Islet precursor cell (in vitro differentiated cells): ENCODE data around the gene VPS13C.

ENCODE experiments used
- DNase-seq: peaks from one replicate; pipeline ENCODE4 v3.0.0-alpha.2; 2018

The VPS13C gene

DNA sequence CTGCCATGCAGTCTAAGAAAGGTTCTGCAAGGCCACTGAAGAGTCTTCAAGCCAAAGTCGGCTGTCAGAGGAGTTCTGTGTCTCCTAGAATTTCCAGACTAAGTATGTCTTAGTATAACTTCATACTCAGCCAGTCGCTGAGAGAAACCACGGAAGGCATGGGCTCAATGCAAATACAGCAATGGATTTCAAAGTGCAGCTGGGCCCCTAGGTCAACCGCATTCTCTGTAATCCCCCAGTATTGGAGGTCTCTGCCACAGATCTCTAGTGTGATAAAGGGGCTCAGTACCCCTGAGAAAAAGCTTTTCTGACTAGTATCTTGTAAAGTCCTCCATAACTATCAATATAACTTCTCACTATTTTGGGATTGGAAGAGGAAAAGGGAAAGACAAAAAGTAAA, 208.3 kb downstream of the VPS13C start:
- no peak for DNase-seq

DNA sequence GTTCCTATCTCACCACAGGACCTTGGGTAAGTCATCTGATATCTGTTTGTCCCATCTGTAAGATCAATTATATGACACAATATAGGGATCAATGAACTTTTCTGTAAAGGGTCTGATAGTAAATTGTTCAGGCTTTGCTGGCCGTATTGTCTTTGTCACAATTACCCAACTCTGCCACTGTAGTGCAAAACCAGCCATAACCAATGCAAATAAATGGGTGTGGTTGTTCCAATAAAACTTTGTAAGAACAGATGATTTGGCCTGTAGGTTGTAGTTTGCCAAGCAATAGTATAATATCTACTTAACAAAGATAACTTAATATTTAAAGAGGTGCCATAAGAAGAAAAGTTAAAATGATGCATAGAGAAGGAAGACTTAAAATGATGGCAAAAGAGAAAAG, 210.8 kb downstream of the VPS13C start:
- DNase-seq: no peak

DNA sequence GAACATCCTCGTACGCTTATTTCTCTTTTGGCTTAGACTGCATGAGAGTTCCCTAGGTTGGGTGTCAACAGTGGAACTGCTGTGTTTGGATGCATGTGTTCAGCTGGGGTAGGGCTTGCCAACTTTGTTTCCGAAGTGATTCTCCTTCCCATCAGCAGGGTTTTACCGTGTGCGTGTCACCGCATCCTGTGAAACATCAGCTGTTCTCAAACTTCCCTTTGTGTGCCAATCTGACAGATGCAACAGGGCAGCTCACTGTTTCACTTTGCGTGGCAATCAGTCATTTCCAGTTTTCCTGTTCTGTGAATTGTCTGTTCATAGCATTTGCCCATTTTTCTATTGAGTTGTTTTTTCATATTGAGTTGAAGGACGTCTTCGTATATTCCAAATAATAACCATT, 218.8 kb downstream of the VPS13C start:
- no peak for DNase-seq

DNA sequence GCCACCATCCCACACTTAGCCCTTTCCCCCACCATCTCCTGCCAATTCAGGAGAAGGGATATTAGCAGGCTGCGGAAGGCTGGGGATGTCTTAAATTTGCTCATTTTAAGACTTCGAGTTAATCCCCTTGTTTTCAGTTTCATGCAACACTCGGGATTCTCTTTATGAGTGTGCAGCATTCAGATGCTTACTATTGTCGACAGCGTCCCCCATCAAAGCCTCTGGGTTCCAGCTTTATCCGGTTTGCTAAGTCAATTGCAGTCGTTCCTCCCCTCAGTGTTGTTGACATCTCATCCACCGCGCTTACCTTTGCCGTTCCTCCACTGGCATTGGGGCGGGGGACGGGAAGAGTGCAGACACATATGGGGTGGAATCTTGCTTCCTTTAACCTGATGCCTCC, 220.2 kb downstream of the VPS13C start:
- DNase-seq: no peak

DNA sequence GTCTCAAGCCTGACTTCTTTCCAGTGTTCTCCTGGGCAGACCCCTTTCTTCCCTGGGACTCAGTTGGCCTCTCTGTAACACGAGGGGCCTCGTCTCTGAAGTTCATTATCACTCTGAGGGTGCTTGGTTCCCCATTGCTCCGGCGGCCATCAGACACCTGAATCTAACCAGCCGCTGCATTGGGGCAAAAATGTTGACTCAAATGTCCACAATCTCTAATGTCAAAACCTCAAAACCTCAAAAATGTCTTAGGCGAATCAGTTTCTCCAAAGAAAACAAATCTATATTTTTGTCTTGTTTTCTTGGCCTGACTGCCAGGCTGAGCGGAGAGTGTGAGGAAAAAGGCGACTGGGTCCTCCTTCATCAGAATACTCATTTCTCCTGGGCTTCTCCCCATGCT, 220.7 kb downstream of the VPS13C start:
- DNase-seq: no peak

DNA sequence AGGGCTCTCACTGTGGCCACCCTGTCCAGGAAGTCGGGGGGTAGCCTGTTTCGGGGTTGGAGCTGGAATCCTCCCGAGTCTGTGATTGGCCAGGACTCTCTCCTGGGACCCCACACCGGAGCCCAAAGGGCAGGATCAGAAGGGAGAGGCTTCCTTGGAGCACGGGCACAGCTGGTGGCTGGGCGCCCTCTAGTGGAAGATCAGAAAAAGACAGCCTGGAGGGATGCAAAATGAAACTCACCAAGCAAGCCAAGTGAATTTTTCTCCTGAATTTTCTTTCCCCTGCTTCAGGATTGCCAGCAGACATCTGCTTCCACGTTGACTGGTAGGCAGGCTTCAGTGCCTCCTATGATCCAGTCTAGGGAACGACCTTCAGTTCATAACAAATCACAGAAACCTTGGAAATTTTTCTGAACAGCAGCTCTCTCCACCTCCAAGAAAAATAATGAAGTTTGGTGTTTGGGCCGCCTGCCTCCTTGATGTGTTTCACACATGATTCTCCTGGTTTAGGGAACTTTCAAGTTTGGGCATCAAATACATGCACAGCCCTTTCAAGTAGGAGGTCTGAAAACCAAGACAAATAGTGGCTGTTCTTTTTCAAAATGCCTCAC, 224.6 kb downstream of the VPS13C start:
- DNase-seq: peak; percentile 82

DNA sequence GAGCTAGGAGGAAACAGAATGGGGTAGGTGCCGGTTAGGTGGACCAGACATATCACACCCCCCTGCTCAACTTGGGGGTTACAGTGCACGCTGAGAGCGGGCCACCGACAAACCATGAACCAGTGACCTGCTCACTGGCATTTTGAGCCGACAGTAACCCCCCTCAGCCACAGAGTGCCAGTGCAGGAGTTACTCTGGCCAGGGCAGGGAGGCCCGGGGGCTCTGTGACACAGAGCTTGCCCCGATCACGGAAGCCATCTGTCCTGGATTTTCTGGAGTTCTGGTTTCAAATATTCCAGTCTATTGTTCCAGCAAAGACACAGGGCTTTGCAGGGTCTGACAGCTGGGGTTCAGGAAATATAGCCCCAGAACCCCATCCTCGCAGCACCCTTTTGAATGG, 225.2 kb downstream of the VPS13C start:
- DNase-seq: no peak

DNA sequence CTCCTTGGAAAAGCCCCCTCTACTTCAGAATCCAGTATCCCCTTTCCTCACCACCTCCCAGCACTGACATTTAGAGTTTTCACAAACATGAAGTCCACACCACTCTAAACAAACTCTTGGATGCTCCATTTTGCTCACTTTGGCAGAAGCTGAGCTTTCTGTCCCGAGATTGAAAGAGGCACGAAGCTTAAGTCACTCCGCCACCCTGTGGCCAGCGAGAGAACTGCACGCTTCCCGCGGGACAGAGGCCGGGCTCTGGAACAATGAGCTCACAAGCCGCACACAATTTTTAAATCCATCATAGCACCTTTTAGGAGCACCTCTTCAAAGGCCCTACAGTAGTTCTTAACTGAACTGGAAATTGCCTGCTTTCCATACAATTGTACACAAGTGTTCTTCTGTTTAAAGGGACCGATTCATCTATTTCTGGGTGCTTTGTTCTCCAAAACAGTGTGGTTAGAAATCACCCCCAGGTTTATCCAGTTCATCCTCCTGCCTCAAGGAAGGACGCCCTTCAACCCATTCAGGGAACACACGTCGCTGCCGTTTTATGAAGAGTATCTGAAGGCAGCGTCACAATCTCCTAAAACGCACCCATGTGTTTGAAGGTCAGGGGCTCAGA, 226.1 kb downstream of the VPS13C start:
- DNase-seq: peak; percentile 86

DNA sequence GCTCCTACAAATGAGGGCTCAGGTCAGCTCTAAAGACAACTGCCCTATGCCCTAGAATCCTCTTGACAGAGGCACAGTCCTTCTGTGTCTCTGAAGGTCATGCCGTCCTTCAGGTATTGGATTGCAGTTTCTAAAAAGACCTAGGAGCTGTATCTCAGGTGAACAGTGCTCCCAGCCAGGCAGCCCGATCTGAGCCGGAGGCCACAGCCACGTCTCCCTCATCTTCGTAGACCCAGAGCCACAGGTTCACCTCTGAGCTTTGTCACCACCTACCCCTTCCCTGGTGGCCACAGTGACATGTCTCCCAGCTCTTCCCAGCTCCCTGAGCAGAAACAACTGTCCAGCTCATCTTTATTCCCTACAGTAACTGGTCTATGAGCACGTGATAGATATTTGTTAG, 228.0 kb downstream of the VPS13C start:
- DNase-seq: no peak

DNA sequence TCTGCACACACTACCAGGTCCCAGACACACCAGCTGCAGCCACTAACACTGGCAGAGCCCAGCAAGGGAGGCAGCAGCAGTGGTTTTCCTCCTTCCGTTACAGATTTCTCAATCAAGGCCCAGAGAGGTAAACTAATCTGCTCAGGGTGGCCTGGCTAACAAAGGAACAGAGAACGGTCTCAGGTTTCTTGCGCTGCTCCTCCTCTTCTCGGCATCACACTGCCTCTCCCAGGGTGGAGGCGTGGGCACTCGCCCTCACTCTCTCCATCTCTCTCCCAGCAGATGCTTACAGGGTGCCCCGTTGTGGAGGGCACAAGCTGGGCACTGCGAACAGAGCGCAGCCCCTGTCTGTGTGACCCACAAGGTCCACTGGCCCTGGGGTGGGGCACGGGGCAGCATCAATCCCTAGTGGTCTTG, 228.7 kb downstream of the VPS13C start:
- no peak for DNase-seq

DNA sequence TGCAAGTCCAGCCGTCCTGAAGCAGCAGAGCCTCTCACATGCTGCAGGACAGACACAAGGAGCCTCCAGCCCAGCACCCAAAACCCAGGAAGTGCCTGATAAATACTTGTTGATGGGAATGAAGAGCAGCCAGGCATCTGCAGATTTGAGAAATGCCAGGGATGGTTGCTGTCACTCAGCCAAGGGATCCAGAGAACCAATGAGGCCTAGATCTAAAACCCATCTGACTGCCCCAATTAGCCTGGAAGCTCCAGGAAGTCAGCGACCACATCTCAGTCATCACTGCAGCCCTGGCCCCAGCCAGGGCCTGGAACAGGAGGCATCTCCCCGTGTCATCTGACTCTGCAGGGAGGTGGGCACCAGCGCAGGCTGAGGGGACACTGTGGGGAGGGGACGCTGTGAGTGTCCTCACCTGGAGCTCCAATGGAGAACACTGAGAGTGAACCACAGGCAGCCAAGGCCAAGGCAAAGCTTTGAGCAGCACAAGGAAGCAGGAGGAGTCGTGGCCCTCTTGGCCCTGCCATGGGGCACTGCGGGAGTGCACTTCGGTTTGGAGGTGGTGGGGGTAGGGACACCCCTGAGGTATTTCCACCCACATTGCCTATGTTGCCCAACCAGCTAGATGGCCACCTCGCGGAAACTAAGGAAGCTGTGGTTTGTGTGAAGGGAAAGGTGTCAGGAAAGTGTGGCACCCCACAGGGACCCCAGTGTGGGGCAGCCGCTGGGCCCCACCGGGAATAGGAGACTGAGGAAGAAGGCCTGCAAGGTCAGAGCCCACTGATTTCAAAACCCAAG, 229.5 kb downstream of the VPS13C start:
- no peak for DNase-seq

DNA sequence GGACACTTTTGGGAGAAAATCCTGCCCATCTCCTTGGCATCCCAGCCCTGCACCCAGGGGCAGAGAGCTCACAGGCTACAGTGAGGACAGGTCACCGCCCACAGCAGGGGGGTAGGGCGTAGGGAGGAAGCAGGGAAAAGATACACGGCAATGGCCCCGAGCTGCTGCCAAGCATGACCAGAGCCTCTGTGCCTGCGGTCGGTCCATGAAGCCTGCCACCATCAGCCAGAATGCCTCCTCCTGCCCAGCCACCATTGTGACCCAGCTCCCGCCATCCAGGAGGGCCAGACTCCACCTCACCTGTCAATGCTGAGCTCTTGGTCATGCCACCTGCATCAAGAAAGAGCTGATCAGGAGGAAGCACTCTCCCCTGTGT, 230.7 kb downstream of the VPS13C start:
- no peak for DNase-seq

DNA sequence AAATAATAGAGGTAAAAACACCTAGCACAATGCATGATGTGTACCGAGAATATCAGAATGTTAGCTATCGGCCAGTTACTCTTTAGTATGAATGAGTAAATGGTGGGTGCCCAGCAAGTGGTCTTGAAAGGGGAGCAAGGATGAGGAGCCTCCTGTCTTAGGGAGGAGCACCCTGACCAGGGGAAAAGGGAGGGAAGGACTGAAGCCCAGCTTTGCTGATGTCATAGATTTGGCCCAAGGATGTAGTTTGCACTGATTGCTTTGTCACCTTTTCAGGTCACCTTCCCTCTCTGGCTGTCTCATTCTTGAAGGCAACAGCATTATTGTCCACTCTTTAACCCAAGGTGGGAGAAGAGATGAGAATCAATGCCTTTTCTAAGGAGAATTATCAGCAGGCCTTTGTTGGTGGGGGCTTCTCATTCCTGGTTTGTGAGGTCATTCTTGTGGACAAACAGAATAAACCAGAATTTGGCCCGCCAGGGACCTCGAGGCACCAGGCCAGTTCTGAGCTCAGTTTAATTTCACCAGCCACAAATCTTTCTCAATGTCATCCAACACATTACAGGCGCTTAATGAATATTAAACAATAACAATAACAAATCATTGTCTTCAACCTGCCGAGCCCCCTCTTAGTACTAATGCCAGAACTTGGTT, 231.3 kb downstream of the VPS13C start:
- no peak for DNase-seq

DNA sequence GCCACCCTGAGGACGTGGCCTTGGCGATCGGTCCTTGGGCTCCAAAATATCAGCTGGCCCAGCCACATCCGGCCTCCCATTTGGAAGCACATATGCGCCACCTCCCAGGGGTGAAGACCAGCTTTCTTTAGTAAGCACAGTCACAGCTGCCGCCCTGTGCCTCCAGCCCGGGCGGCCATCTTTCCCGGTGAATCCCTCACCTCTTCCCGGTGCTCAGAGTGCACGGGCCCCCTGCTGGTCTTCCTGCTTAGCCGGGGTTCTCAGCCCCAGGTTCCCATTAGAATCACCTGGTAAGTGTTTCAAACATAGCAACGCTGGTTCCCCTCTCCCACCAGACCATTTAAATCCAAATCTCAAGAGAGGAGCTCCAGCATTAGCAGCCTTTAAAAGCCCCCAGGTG, 232.2 kb downstream of the VPS13C start:
- no peak for DNase-seq

DNA sequence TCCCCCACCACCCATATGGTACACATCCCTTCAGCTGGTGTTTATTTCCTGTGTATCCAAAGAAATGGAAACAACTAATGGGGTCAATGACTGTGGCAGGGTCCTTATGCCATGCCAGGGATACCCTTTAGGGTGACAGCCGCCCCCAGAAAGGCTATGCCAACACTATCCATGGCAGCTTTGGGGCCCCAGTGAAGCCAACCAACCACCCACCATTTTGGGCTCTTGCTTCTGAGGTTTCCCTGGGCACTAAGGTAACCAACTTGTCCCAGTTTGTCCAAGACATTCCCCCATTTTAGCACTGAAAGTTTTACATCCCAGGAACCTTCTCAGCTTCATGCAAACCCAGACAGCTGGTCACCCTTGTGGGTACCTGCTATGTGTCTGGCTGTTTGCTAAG, 233.1 kb downstream of the VPS13C start:
- no peak for DNase-seq

DNA sequence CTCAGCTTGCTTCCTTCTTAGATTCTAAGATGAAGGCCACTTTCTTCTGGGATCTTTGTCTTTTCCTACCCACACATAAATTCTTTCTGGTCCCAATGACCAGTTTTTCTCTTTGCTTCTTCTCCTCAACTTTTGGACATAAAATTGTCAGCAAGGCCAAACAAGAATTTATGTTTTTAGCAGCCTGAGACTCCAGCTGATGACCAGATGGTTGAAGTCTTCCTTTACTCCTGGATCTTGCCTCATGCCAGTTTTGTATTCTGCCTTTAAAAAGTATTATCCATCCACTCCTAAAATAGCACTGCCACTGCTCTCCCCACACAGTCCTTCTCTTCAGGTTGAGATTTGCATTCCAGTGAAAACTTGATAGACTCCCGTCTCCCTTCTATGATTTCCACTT, 236.0 kb downstream of the VPS13C start:
- no peak for DNase-seq

DNA sequence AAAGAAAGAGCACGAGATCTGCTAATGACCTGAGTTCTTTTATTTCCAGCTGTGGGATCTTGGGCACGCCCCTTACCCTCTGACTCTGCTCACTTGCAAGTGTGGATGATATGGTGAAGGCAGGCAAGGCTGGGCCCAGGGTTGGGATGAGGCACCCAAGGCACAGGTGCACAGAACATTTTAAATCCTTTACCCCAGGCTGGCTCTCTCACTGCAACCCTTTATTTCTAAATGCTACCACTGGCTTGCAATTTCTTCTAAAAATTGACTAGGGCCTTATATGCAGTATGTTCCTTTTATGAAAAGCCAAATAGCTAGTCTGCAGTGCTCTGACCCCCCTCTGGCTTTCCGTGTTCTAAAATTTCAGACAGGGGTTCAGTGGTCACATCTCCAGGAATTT, 237.7 kb downstream of the VPS13C start:
- DNase-seq: no peak

DNA sequence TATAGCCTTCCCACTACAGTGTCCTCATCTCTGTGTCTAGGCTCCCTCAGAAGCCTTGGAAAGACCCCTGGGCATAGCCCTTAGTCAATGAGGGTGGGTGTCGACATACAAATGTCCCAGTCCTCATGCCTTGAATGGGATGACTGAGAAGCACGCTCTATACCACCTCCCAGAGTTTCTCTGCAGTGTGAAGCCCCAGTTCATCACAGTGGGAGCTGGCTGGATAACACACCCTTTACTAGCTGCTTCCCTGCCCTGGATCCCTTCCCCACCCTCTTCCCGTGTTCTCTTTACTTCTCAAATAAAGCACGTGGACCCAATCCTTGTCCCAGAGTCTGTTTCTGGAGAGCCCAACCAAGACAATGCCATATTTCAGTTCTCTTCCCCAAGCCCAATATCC, 239.3 kb downstream of the VPS13C start:
- no peak for DNase-seq

DNA sequence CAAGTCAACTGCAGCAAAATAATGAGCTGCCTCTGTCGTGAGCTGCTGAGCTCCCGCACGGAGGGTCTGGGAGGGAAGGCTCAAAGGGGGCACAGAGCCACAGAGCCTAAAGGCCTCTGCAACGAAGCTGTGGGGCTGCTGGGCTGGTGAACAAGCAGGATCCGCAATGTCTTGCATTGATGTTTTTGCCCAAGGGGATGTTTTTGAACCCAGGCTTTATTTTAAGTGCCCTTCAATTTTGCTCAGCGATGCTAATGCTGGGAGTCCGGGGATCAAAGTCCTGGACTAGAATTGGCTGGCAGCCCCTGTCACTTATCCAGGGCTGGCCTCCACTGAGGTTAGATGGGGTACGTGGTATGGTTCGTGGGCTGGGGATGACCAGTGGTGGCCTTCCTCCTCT, 240.0 kb downstream of the VPS13C start:
- DNase-seq: no peak

DNA sequence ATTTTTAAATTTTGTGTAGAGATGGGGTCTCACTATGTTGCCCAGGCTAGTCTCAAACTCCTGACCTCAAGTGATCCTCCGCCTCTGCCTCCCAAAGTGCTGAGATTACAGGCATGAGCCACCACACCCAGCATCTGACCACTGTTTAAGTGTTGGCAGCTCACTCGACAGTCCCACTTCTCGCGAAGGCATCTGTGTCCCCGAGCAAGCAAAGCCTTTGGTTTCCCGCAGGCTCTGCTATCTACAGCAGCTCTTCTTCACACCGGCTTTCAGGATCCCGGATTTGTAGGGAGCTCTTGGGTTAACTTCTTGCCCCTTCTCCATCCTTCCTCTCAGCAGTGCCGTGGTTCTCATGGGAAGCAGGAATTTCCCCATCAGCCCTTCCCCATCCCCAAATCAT, 240.9 kb downstream of the VPS13C start:
- DNase-seq: no peak

DNA sequence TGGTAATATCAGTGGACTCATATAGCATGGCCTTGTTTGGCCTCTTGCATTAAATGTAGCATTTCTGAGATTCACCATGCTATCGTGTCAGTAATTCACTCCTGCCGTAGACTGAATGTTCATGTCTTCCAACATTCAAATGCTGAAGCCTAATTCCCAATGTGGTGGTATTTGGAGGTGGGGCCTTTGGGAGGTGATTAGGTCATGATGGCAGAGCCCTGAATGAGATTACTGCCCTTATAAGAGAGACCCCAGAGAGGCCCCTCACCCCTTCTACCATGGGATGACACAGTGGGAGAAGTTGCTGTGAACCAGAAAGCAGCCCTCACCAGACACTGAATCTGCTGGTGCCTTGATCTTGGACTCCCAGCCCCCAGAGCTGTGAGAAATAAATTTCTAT, 241.4 kb downstream of the VPS13C start:
- DNase-seq: no peak

DNA sequence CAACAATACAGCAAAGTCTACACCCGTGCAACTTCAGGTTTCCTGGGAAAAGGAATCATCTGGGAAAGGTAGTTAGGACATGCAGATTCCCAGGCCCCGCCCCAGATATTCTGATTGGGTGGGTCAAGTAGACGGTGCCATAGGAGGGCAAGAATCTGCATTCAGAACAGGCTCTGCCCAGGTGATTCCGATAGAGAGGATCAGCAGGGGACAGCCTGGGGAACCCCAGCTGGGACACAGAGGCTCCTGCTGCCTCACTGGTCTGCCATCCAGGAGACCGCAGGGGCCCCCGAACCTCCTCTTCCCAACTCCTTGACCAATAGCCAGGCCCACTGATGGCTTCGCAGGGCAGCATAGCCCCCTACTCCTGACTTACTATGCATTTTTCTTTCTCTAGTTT, 243.4 kb downstream of the VPS13C start:
- DNase-seq: no peak

DNA sequence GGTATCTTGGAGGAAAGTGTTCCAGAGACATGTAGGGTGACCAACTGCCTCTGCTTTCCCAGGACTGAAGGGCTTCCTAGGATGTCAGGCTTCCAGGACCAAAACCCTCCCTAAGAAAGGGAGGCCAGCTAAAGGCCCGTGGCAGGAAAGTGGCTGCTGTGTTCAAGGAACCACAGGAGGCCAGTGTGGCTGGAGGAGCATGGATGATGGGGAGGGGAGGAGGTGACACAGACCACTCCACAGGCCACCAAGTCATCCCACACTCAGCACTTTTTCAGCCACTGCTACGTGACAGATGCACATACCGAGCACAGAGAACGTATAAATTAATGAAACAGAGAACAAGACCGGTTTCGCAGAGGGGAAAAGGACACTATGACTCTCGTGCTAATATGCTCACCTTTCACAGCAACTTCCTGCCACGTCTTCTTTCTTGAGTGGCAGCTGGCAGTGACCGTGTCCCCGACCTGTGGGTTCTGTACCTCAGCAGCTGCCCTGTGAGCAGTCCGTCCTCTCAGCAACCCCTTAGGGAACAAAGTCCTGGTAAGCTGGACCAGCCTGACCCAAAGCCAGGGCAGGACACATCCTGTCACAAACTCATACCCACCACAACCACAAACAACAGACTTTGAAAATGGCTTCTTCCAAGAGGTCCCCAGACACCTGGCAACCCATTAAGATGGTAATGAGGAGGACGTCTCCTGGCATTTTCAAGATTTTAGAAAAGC, 244.7 kb downstream of the VPS13C start:
- no peak for DNase-seq
